Forelimb muscle (tissue), 1 donor: ENCODE data around the gene RERE. TPM values are rescaled to one million over a fixed set of nuclear protein-coding genes. Genes with fewer than 3 reads are reported as not detected.
"Not testable (repeated sequence)": the region's sequence is repeated elsewhere in the genome, so short reads cannot be mapped to it uniquely, and the experiment has no call there.

Experiments used
- DNase-seq: peaks from one replicate; pipeline ENCODE4 v3.0.0-alpha.2; 2013; ENCODE audit warnings: low read depth
- polyA plus RNA-seq: library from polyadenylated mRNA; unstranded; fragments of 120-200 nt; gene quantifications from one replicate; pipeline ENCODE4 v1.2.1, GENCODE V29; 2013; ENCODE audit not compliant: insufficient read length

Gene RERE
- polyA plus RNA-seq, 1 donor = 72.2 TPM

GRCh38 chr1:8641377-8641997 is 176.0 kb downstream of the RERE start:
- no peak for DNase-seq

GRCh38 chr1:8640950-8641349 is 176.5 kb downstream of the RERE start:
- DNase-seq = no peak

GRCh38 chr1:8639148-8639547 is 178.3 kb downstream of the RERE start:
- no peak for DNase-seq

GRCh38 chr1:8633741-8634501 is 183.5 kb downstream of the RERE start:
- DNase-seq = no peak

GRCh38 chr1:8632102-8632501 is 185.3 kb downstream of the RERE start:
- DNase-seq = no peak

- no peak for DNase-seq
Observed at GRCh38 chr1:8631163-8631562, 186.3 kb downstream of the RERE start.

GRCh38 chr1:8629241-8630091 is 188.0 kb downstream of the RERE start:
- no peak for DNase-seq

- DNase-seq = no peak
Observed at GRCh38 chr1:8628606-8629005, 188.8 kb downstream of the RERE start.

- DNase-seq = no peak
Observed at GRCh38 chr1:8627728-8628127, 189.7 kb downstream of the RERE start.

- DNase-seq = no peak
Observed at GRCh38 chr1:8625981-8626898, 191.2 kb downstream of the RERE start.

GRCh38 chr1:8625491-8625890 is 191.9 kb downstream of the RERE start:
- no peak for DNase-seq

- not testable (repeated sequence) for DNase-seq
Observed at GRCh38 chr1:8623651-8624192, 193.7 kb downstream of the RERE start.

GRCh38 chr1:8621785-8622348 is 195.6 kb downstream of the RERE start:
- not testable (repeated sequence) for DNase-seq

- not testable (repeated sequence) for DNase-seq
Observed at GRCh38 chr1:8621034-8621582, 196.3 kb downstream of the RERE start.

- DNase-seq = not testable (repeated sequence)
Observed at GRCh38 chr1:8619917-8620502, 197.4 kb downstream of the RERE start.

GRCh38 chr1:8619419-8619818 is 198.0 kb downstream of the RERE start:
- DNase-seq = not testable (repeated sequence)

- not testable (repeated sequence) for DNase-seq
Observed at GRCh38 chr1:8616791-8617190, 200.6 kb downstream of the RERE start.

GRCh38 chr1:8611634-8612515 is 205.6 kb downstream of the RERE start:
- DNase-seq = not testable (repeated sequence)

GRCh38 chr1:8607906-8608305 is 209.5 kb downstream of the RERE start:
- DNase-seq = no peak
